Activated gamma-delta T cell treated with Interleukin-2 at 50 U/mL for 16 hours (primary cell): Measurements from ENCODE around the gene ZNF407.
"Not testable (repeated sequence)": the region's sequence is repeated elsewhere in the genome, so short reads cannot be mapped to it uniquely, and the experiment has no call there.

Experiments
- DNase-seq: peaks from one replicate; pipeline ENCODE4 v3.0.0-alpha.2; 2020

Gene ZNF407

GRCh38 chr18:74944676-74945075 is 347.0 kb downstream of the ZNF407 start:
- DNase-seq, result no peak

DNA sequence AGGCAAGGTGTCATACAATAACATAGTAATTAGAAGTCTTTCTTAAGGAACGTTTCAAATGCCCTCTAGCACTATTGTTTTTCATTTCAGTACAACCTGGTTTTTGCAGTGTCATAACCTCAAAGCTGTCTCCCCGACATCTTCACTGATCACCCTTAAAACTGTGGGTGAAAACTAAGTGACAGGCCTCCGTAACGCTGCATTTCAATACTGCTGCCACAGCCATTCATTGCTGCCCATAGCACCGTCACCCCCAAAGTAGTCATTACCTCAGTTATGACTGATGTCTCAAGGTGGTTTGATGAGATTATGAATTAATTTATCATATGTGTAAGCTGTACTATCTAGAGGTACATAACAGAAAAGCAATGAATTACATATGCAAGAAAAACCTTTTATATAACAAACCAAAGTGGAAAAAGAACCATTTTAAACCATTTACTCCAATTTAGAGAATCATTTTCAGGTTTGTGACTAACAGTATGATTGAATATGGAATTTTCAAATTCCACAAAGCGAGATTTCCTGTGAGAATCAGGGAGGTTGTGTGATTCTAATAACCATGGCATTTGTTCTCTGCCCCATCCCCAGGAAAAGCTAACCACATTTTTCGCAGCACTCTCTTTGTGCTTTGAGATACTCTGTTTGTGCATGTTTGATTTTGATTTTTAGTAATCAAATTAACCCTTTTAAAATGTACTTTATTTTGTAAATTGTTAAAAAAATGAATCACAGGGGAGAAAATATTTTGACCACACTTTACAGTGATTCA is 348.3 kb downstream of the ZNF407 start:
- DNase-seq, result no peak

DNA sequence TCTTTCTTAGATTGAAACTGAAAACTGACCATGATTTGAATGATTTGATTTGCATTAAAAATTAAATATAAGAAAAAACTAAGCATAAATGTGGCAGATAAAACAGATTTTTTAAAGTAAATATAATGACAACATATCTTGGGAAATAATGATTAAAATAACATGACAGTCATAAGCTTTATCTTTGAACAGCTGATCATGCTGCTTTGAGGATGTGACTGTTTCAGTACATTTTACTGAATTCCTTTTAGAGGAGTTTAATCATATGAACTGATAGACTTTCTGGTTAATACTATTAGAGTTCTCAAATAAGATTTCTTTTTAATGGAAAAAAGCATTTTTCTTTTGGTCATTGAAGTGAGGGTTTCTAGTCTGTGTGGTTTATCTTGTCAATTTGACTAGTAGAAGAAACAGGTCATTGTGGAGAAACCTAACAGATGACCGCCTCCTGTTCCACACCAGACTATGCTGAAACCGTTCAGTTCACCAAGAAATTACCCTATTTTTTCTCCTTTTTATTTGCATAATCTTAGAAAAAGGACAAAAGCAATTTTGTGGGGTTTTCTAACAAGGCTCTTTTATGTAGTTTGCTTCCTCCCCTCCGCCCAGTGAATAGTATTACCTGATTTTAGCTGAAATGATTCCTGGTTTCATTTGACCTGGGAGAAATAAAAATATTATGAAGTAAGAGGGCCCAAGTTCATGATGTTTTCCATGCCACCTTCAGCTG is 349.1 kb downstream of the ZNF407 start:
- no peak for DNase-seq

DNA sequence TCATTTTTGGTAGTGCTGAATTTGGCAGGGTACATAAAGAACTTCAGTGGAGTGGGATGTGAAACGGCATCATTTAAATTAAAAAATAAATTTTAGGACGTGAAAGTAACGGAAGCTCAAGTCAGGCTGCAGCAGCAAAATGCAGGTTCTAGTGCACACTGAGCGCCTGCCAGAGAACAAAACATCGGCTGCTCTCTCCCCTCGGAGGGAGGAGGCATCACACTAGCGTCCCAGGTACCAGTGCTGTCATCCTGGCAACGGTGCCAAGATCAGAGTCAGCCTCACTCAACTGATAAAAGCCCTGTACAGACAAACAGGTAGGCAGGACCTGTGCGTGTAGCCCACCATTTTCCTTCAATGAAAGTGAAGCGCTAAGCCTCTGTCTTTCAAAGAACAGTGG is 349.7 kb downstream of the ZNF407 start:
- DNase-seq, result no peak

DNA sequence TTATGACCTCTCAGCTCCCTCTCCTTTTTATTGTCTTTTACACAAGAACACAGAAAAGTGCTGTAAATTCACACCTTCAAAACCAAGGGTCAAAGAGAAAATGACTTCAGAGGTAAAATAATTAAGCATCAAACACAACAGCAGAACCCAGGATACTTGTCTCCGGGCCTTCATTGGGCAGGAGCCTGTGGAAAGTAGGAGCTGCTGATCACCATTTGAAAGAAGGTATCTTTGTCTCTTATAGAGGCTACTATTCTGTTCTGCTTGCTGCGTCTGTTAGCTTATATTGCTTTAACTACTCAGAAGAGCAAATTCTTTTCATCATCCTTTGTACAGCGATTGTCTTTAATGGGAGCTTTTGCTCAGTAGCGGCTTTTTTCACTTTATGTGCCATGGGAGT is 350.2 kb downstream of the ZNF407 start:
- DNase-seq, result no peak

DNA sequence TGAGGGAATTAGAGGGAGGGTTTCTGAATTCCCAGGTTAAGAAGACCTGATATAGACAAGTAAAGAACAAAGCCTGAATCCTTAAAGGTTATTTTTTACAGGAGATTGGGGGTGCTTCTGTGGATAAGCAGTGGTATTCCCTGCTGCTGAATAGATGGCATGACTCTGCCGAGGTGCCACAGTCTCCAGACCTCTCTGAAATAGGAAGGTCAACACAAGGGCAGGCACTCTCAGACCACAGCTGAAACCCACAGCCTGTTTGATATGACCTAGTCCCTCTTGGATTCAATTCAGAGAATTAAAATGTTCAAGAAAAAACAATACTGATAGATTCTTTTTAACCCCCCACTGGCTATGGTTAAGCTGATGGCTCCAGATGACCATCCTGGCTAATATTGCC is 351.9 kb downstream of the ZNF407 start:
- no peak for DNase-seq

- no peak for DNase-seq
Observed at GRCh38 chr18:74950479-74950878, 352.8 kb downstream of the ZNF407 start.

GRCh38 chr18:74951165-74951760 is 353.6 kb downstream of the ZNF407 start:
- no peak for DNase-seq

GRCh38 chr18:74957588-74958224 is 360.0 kb downstream of the ZNF407 start:
- DNase-seq, result no peak

DNA sequence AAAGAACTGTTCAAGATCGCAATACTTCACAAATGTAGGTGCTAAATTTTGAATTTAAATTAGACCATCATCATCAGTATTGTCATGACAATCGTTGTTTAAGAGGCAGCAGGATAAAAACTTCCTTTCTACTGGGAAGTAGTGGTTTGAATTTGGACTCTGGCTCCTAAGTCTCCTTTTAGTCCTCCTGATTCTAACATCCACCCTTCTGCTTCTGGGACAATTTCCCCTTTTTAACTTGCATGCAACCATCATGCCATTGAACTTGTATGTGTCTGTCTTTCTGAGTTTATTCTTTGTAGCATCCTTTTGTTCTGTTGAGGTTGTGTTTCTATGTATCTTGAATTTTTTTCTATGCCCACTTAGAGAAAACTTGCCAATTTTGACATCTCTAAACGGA is 361.5 kb downstream of the ZNF407 start:
- DNase-seq, result no peak

- DNase-seq, result no peak
Observed at GRCh38 chr18:74961596-74961995, 363.9 kb downstream of the ZNF407 start.

- no peak for DNase-seq
Observed at GRCh38 chr18:74963820-74964446, 366.3 kb downstream of the ZNF407 start.

DNA sequence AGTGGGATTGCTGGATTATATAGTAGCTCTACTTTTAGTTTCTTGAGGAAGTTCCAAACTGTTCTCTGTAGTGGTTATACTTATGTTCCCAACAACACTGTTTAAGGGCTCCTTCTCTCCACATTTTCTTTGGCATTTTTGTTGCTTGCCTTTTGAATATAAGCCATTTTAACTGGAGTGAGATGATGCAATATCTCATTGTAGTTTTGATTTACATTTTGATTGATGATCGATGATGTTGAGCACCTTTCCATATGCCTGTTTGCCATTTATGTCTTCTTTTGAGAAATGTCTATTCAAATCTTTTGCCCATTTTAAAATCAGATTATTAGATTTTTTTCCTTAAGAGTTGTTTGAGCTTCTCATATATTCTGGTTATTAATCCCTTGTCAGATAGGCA is 368.0 kb downstream of the ZNF407 start:
- no peak for DNase-seq

GRCh38 chr18:74967438-74967837 is 369.8 kb downstream of the ZNF407 start:
- DNase-seq, result no peak

DNA sequence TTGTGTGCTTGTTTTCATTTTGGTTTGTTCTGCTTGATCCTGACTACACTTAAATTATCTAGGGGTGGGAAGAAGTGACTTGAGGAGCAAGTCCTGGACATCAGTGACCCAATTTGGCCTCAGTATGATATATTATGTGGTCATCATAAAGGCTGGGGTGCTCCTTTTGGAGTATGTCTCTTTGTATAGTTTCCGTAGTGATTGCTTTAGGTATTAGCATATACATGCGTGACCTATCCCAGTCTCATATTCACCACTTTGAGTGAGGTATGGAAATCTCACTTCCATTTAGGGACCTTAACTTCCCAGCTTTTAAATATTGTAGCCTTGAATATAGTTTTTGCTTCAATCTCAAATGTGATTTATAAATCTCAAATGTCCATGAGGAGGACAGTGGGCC is 370.3 kb downstream of the ZNF407 start:
- DNase-seq, result no peak

DNA sequence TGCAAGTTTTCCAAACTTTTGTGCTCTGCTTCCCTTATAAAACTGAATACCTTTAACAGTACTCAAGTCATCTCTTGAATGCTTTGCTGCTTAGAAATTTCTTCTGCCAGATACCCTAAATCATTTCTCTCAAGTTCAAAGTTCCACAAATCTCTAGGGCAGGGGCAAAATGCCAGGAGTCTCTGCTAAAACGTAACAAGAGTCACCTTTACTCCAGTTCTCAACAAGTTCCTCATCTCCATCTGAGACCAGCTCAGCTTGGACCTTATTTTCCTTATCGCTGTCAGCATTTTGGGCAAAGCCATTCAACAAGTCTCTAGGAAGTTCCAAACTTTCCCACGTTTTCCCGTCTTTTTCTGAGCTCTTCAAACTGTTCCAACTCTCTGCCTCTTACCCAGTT is 373.7 kb downstream of the ZNF407 start:
- DNase-seq, result not testable (repeated sequence)

GRCh38 chr18:74971776-74972175 is 374.1 kb downstream of the ZNF407 start:
- not testable (repeated sequence) for DNase-seq

- no peak for DNase-seq
Observed at GRCh38 chr18:74972354-74972753, 374.7 kb downstream of the ZNF407 start.

- no peak for DNase-seq
Observed at GRCh38 chr18:74975001-74975400, 377.3 kb downstream of the ZNF407 start.

DNA sequence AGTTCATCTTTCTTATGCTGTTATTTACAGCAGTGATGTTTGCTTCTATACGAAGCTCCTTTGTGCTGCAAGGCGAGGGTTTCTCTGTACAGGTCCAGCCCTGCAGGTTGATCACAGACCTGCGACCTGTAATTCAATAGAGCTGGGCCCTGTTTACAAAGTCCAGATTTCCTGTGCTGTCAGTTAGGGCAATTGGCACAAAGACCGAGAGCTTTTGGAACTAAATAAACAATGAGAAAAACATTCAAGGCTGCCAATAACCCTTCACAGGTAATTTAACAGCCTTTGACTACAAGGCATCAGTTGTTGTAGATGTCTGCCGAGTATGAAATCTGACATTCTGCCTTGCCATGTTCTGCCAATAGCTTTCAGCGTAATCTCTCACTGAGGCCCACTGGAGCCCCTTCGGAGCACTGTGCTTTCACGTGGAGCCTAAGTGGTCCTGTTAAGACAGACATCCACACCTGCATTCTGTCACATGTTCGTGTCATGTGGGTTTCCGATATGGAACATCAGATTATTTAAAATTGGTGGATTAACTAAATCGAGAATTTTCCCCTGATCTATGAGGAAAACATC is 378.8 kb downstream of the ZNF407 start:
- DNase-seq, result no peak

- no peak for DNase-seq
Observed at GRCh38 chr18:74977041-74977440, 379.4 kb downstream of the ZNF407 start.

GRCh38 chr18:74980669-74981068 is 383.0 kb downstream of the ZNF407 start:
- DNase-seq, result no peak

- no peak for DNase-seq
Observed at GRCh38 chr18:74981476-74981875, 383.8 kb downstream of the ZNF407 start.
